Measurements from ENCODE around the gene DHH. TPM values are rescaled to one million over a fixed set of nuclear protein-coding genes. Genes with fewer than 3 reads are reported as not detected.
A peak's percentile ranks its signal among the peaks of the same experiment; 100 is the strongest.

DHH gene
- total and polyA plus RNA-seq, 9 of the 15 experiments (the other 6 are each of a cell fraction or from before 2014, with no cell fraction given), result 0.07 to 2.6 (median 0.54) TPM

- TF ChIP-seq ATF6 (CRISPR knock-in tag; IDR thresholded peaks at IDR 0.05), result peak; percentile 72; the same call in 1 of the 2 replicates
- no peak for TF ChIP-seq ZNF280A (IDR thresholded peaks at IDR 0.05; ENCODE audit: low read depth, partially characterized antibody)
- TF ChIP-seq HNRNPL (IDR thresholded peaks at IDR 0.05; ENCODE audit: low read depth, low read length), result no peak
- TF ChIP-seq PBX2 (CRISPR knock-in tag; IDR thresholded peaks at IDR 0.05; ENCODE audit: low read depth), result no peak
- no peak for TF ChIP-seq PBX2 (tag; conservative IDR thresholded peaks at IDR 0.05; ENCODE audit: low read depth)
- no peak for TF ChIP-seq TAL1 (IDR thresholded peaks at IDR 0.05)
- no peak for TF ChIP-seq TFAM (CRISPR knock-in tag; conservative IDR thresholded peaks at IDR 0.05)
- TF ChIP-seq BRCA1 (IDR thresholded peaks at IDR 0.05), result no peak
- no peak for TF ChIP-seq BRCA1 (CRISPR knock-in tag; IDR thresholded peaks at IDR 0.05)
- no peak for TF ChIP-seq ZNF124 (CRISPR knock-in tag; IDR thresholded peaks at IDR 0.05)
- TF ChIP-seq BCOR (IDR thresholded peaks at IDR 0.05), result peak; percentile 66; the same call in 1 of the 2 replicates
- TF ChIP-seq RAD21 (CRISPR knock-in tag; conservative IDR thresholded peaks at IDR 0.05 in 1 of 2, IDR thresholded peaks at IDR 0.05 in 1 of 2), result no peak
- TF ChIP-seq JUN (IDR thresholded peaks at IDR 0.05; ENCODE audit: borderline replicate concordance, low read depth, low read length), result peak; percentile 34; the same call in 1 of the 2 replicates
- TF ChIP-seq JUN (CRISPR knock-in tag; IDR thresholded peaks at IDR 0.05; ENCODE audit: borderline replicate concordance), result no peak
- TF ChIP-seq EP400 (IDR thresholded peaks at IDR 0.05), result peak; percentile 86
- no peak for TF ChIP-seq PRPF4 (IDR thresholded peaks at IDR 0.05; ENCODE audit: insufficient read depth, low read depth, low read length, poor library complexity, severe bottlenecking)
- TF ChIP-seq ZBTB26 (CRISPR knock-in tag; IDR thresholded peaks at IDR 0.05), result no peak
- TF ChIP-seq HNRNPUL1 (IDR thresholded peaks at IDR 0.05; ENCODE audit: low read length), result no peak
- TF ChIP-seq DACH1 (IDR thresholded peaks at IDR 0.05; ENCODE audit: partially characterized antibody), result no peak
- TF ChIP-seq MXD1 (CRISPR knock-in tag; IDR thresholded peaks at IDR 0.05; ENCODE audit: borderline replicate concordance, poor library complexity, severe bottlenecking), result peak; percentile 20
Measured at GRCh38 chr12:49069507-49070346, 24.9 kb downstream of the DHH start, which contains the start of gene RHEBL1 (continued).
